MM.1S (cell line): ENCODE data around the gene WDR64.
"Not testable (repeated sequence)": the region's sequence is repeated elsewhere in the genome, so short reads cannot be mapped to it uniquely, and the experiment has no call there.

Source experiments
- DNase-seq: peaks from one replicate; pipeline ENCODE4 v3.0.0-alpha.2; 2015
- H2AFZ ChIP-seq: fragments of 300-600 bp; sonication (generic); 2 replicates; pipeline ENCODE4 v1.6.0; 2016; ENCODE audit warnings: antibody characterized with exemption, low read length
- H3F3A ChIP-seq: fragments of 300-600 bp; sonication (generic); 2 replicates; pipeline ENCODE4 v1.6.1; 2016; ENCODE audit warnings: mild to moderate bottlenecking, antibody characterized with exemption, low read length, moderate library complexity, mixed read lengths; ENCODE audit not compliant: insufficient read depth
- H3K27ac ChIP-seq: fragments of 300-600 bp; sonication (generic); 2 replicates; pipeline ENCODE4 v1.5.1; 2016; ENCODE audit warnings: mild to moderate bottlenecking, low read length
- H3K27me3 ChIP-seq: fragments of 300-600 bp; sonication (generic); replicated peaks from 2 replicates; pipeline ENCODE4 v1.6.0; 2016; ENCODE audit warnings: low read length; ENCODE audit not compliant: insufficient read depth
- H3K36me3 ChIP-seq: fragments of 300-600 bp; sonication (generic); replicated peaks from 2 replicates; pipeline ENCODE4 v1.6.1; 2016; ENCODE audit warnings: mild to moderate bottlenecking, low read length, mixed read lengths; ENCODE audit not compliant: insufficient read depth
- H3K4me1 ChIP-seq: fragments of 300-600 bp; sonication (generic); 2 replicates; pipeline ENCODE4 v1.6.1; 2016; ENCODE audit warnings: low read length, mixed read lengths
- H3K4me2 ChIP-seq: fragments of 300-600 bp; sonication (generic); 2 replicates; pipeline ENCODE4 v1.6.0; 2016; ENCODE audit warnings: low read depth, low read length
- H3K4me3 ChIP-seq: fragments of 300-600 bp; sonication (generic); 2 replicates; pipeline ENCODE4 v1.5.1; 2016; ENCODE audit warnings: low read length, mixed read lengths
- H3K79me2 ChIP-seq: fragments of 300-600 bp; sonication (generic); 2 replicates; pipeline ENCODE4 v1.6.1; 2016; ENCODE audit warnings: mixed run types, low read length, mixed read lengths
- H3K9ac ChIP-seq: fragments of 300-600 bp; sonication (generic); 2 replicates; pipeline ENCODE4 v1.6.1; 2016; ENCODE audit warnings: low read length, mixed read lengths
- H3K9me2 ChIP-seq: fragments of 300-600 bp; sonication (generic); replicated peaks from 2 replicates; pipeline ENCODE4 v1.6.1; 2016; ENCODE audit warnings: mild to moderate bottlenecking, low read length, mixed read lengths; ENCODE audit not compliant: insufficient read depth
- H3K9me3 ChIP-seq: fragments of 300-600 bp; sonication (generic); replicated peaks from 2 replicates; pipeline ENCODE4 v1.6.1; 2016; ENCODE audit warnings: mild to moderate bottlenecking, low read length, mixed read lengths; ENCODE audit not compliant: insufficient read depth
- H4K20me1 ChIP-seq: fragments of 300-600 bp; sonication (generic); 2 replicates; pipeline ENCODE4 v1.6.1; 2016; ENCODE audit warnings: mild to moderate bottlenecking, low read length, moderate library complexity, mixed read lengths; ENCODE audit not compliant: insufficient read depth
- CTCF ChIP-seq: fragments of 300-600 bp; sonication (generic); IDR thresholded peaks from 2 replicates; pipeline ENCODE4 v1.5.1; 2016; ENCODE audit warnings: antibody characterized with exemption, low read length, mixed read lengths
- EZH2 ChIP-seq: fragments of 300-600 bp; sonication (generic); optimal IDR thresholded peaks from 2 replicates; pipeline ENCODE3; 2017; ENCODE audit warnings: low read depth, mild to moderate bottlenecking, antibody characterized with exemption, low read length, mixed read lengths
- EZH2phosphoT487 ChIP-seq: fragments of 300-600 bp; sonication (generic); IDR thresholded peaks from 2 replicates; pipeline ENCODE4 v1.6.1; 2018; ENCODE audit warnings: antibody characterized with exemption, low read length

Gene WDR64

GRCh38 chr1:241701483-241702295, 49.6 kb downstream of the WDR64 start:
- Histone ChIP-seq H3K4me3 (no peak overlapping the region), H3K27me3 (no peaks in the 10 kb centered on the region), H3K4me2 (no peak overlapping the region), H3K9me2 (no peaks in the 10 kb centered on the region), H4K20me1 (no peaks in the 10 kb centered on the region), H3K4me1 (no peaks in the 10 kb centered on the region), H3K9ac (no peak overlapping the region), H3K9me3 (no peaks in the 10 kb centered on the region), H2AFZ (no peak overlapping the region), H3F3A (no peaks in the 10 kb centered on the region), H3K79me2 (no peaks in the 10 kb centered on the region), H3K27ac (no peak overlapping the region), H3K36me3 (no peaks in the 10 kb centered on the region)
- TF ChIP-seq CTCF (no peak), EZH2phosphoT487 (no peak), EZH2 (no peak)
- DNase-seq: no peak

- DNase-seq: no peak
These were observed 50.6 kb downstream of the WDR64 start for GRCh38 chr1:241702442-241703373.

GRCh38 chr1:241703739-241704138, 51.7 kb downstream of the WDR64 start:
- not testable (repeated sequence) for H3K4me1 ChIP-seq, H3K4me3 ChIP-seq

More at GRCh38 chr1:241702442-241703373, 50.6 kb downstream of the WDR64 start:
- no peaks in the 10 kb centered on the region for H3K4me1 ChIP-seq
- no peaks in the 10 kb centered on the region for H3K79me2 ChIP-seq
- TF ChIP-seq CTCF (no peak), EZH2 (no peak), EZH2phosphoT487 (no peak)
- H3K9ac ChIP-seq: no peak overlapping the region
- H4K20me1 ChIP-seq: no peaks in the 10 kb centered on the region
- H3K36me3 ChIP-seq: no peaks in the 10 kb centered on the region
- no peaks in the 10 kb centered on the region for H3K27me3 ChIP-seq
- no peaks in the 10 kb centered on the region for H3F3A ChIP-seq
- H3K9me3 ChIP-seq: no peaks in the 10 kb centered on the region
- no peak overlapping the region for H2AFZ ChIP-seq
- no peak overlapping the region for H3K27ac ChIP-seq
- H3K9me2 ChIP-seq: no peaks in the 10 kb centered on the region
- H3K4me3 ChIP-seq: no peak overlapping the region
- H3K4me2 ChIP-seq: no peak overlapping the region

More at GRCh38 chr1:241703739-241704138, 51.7 kb downstream of the WDR64 start:
- not testable (repeated sequence) for H3K9ac ChIP-seq, H2AFZ ChIP-seq, H3K27ac ChIP-seq, H3K79me2 ChIP-seq, DNase-seq, H3F3A ChIP-seq, H3K9me2 ChIP-seq, H3K27me3 ChIP-seq, H3K36me3 ChIP-seq, H3K9me3 ChIP-seq, H4K20me1 ChIP-seq, H3K4me2 ChIP-seq
